GF-D8 (cell line): Measurements from ENCODE around the gene NRG3.

ENCODE experiments used
- DNase-seq: peaks from one replicate; lab custom pipeline; 2025; lab: John Stamatoyannopoulos, UW

Gene NRG3

DNA sequence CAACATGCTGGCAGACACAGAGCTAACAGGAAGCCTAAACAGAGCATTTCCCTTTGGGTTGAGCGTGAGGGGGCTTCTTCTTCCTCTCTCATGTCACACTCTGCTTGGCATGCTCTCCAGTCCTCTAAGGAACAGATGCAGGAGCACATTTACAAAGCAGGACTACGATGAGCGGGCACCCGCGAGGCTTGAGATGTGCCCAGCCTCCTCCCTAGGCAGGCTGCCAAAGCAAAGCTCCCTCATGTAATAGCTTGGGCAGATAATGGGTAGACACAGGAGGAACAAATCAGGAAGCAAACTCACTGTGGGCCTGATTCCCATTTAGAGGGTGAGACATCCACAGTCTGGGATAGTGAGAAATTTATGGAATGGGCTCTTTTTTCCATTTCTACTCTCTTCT, 519.1 kb downstream of the NRG3 start:
- DNase-seq, result no peak

GRCh38 chr10:82394987-82395386, 520.0 kb downstream of the NRG3 start:
- no peak for DNase-seq

- DNase-seq, result no peak
Measured at GRCh38 chr10:82396886-82397285, 521.9 kb downstream of the NRG3 start.

DNA sequence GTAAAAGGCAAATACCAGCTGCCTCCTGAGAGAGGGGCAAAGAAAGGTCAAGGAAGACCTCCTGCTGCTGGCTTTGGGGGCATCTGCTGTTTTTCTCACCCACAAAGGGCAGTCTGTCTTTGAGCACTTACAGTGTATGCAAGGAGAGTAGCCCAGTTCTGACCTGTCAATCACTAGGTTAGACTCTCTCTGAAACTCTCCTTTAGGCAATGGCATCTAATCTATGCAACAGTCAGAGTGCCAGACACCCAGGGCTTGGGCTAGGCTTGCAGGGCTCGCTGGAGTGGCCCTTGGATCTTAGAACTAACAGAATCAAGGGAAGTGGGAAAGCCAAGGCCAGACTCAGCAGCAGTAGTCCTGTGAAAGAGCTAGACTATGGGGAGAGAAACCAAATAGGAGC, 522.9 kb downstream of the NRG3 start:
- DNase-seq, result no peak

GRCh38 chr10:82399850-82400249, 524.9 kb downstream of the NRG3 start:
- no peak for DNase-seq

- DNase-seq, result no peak
Measured at GRCh38 chr10:82400841-82401240, 525.8 kb downstream of the NRG3 start.

GRCh38 chr10:82402906-82403401, 528.0 kb downstream of the NRG3 start:
- DNase-seq, result no peak

DNA sequence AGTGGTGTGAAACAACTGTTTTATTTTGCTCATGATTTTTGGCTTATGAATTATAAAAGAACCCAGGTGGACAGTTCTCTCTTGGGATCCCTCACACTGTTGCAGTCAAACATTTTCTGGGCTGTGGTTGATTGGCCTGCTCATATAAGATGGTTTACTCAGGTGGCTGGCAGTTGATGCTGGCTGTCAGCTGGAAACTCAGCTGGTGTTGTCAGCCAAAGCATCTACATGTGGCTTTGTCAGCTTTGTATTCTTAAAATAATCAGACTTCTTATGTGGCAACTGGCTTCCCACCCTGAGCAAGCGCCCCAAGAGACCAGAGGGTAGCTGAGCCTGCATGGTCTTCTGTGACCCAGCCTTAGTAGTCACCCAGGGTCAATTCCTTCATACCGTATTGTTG, 534.7 kb downstream of the NRG3 start:
- no peak for DNase-seq

DNA sequence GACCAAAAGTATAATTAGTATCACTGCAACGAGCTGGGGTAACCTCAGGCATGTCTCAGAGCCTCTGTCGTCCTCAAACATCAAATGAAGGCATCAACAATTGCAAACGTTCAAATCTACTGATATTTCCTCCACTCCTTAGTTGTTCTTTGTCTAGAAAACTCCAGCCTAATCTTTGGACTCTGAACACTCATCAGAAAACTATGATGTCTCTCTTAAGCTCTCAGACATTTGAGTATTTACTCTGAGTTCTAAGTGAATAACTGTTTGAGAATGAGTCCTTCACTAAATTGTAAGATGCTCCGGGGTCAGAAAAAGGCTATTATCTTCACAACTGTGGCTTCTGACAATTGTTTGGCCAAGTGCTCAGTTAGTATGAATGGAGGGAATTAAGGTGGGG, 536.4 kb downstream of the NRG3 start:
- no peak for DNase-seq

DNA sequence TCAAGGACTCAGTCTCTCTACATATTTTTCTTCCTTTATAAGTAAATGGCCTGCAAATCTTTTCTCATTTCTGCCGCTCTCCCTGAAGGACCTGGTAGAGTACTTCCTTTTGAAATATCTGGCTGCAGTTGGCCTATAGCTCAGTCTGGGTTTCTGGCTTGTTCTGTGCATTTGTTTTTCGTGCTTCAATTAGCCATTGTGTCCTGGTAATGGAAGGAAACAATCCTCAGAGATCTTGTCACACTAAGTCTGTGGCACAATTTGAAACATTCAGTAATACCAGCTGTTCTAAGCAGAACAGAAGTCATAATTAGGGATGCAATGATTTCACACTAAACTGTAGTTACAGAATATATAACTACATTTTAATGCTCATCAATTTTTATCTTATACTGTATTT, 545.0 kb downstream of the NRG3 start:
- DNase-seq, result no peak

DNA sequence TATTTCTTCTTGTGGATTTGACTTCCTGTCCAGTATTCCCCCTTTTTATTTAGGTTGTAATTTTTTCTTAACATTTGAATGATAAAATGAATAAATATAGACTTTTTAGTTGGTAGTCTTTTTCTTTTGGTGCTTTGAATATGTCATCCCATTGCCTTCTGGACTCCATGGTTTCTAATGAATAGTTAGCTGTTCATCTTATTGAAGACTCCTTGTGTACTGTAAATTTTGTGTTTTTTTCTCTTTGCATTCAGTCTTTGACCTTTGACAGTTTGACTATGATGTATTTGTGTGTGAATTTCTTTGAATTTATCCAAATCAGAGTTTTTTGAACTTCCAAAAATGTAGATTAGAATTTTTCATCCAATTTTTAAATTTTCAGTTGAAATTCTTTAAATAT, 554.3 kb downstream of the NRG3 start:
- DNase-seq, result no peak

- DNase-seq, result no peak
Measured at GRCh38 chr10:82438277-82438676, 563.3 kb downstream of the NRG3 start.

- no peak for DNase-seq
Measured at GRCh38 chr10:82440775-82441174, 565.8 kb downstream of the NRG3 start.

DNA sequence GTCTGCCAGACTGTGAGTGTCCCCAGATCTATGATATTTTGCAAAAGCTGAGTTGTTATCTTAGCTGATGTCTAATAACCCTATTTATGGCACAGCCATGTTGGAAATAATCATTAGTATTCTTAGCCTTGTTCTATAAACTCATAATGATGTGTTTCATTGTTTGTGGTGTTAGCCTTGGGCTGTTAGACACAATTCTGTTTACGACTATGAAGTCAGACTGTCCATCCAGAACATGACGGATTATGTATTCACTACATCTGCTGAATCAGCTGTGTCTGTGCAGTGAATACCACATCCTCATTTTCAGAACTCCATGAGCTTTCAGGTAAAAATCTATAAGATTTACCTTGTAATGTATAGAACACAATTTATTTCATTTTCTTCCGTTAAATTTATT, 577.1 kb downstream of the NRG3 start:
- DNase-seq, result no peak

DNA sequence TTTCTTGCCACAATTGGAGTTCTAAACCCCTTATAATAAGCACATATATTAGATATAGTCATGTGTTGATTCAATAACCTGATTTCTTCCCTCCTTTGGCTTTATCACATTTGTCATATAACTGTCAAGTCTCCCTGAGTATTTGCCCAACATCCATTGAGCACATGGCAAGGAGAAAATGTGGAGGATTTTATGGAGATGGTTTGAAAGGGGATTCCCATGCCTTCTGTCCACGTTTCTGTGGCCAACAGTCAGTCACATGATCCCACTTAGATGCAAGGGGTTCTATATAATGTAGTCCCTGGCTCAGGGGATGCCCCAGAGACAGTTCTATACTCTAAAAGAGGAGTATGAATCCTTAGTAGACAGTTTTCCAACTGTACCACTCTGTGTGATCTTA, 577.7 kb downstream of the NRG3 start:
- DNase-seq, result no peak

DNA sequence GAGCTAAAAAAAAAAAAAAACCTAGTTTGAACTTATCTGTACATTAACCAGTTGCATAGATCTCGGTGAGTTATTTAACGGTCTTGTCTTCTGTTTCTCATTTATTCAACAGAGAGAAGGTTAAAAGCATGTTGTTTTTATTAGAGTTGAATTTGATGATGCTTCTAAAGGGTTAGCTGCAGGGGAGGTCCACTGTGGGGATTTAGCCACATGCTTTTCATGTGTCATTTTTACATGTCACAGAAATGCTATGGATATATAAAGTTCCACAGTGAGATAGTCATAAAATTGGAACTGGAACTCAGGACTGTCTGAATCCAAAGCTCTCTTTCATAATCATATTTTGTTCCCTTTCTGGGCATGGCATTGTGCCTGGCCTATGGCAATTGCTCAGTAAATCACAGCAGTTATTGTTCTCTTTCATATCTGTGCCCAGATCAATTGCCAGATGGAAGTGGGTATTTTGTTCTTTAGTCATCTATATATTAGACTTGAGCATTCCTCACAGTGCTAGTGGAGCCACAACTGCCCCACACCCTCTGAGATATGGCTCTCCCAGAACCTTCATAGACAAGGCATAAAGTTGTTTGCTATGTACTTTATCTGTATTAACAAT, 578.8 kb downstream of the NRG3 start:
- DNase-seq, result no peak

GRCh38 chr10:82462910-82463551, 588.0 kb downstream of the NRG3 start:
- DNase-seq, result no peak

DNA sequence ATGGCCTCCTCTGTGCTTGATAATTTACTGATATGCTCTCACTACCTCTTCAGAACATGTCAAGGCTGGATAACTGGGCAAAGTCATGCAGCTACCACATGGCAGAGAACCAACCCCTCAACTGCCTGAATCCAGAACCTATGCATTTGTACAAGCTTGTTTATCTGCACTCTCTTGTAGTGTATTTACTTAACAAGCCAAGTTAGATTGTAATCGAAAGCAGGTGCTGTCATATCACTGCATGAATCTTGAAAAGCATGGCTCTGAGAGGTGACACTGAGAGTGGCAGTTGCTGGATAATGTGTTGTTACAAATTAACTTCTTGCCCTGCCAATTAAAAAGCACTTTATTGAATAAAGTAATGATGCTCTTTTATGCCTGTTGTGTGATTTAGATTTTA, 588.6 kb downstream of the NRG3 start:
- no peak for DNase-seq

DNA sequence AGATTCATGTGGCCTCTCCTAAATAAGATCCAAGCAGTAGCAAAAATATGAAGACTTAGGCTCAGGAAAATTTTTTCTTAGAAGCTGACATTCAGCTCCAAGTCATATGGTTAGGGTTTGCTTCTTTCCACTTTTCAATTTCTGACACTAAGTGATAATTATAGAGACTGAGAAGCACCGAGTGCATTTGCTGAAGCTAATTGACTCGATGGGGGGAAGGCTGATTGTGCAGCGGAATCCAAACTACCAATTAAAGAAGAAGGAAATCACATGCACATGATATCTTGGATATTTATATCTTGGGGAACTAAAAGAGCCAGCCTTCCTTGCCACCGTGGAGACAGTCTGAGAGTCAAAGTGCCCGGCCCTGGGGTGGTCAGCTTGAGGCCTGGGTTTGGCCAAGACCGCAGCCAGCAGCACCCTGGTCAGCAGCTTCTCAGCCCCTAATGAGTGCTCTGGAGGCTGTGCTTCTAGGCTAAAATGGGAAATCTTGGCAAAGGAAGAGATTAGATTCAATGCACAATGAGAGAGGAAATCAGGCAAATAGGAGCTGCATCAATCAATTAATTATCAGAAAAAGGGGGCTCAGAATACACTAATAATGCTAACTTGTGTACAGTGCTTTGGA, 589.3 kb downstream of the NRG3 start:
- DNase-seq, result no peak

DNA sequence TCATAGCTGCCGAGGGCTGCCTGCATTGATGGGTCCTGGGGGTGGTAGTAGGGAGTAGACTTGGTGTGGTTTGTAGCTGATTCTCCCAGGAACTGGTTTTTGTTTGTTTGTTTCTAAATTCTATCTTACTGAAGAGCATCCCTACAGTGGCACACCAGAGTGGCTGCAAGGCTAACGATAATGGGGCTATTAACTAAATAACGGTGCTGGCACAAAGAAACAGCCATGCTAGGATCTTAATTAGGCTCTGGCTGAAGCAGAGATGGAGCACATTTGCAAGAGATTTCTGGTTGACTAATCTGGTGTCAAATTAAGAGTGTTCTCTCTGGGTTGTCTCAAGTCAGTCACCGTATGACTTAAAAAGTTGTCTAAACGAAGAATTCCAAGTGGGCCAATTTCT, 590.0 kb downstream of the NRG3 start:
- DNase-seq, result no peak

- DNase-seq, result no peak
Measured at GRCh38 chr10:82468453-82468852, 593.5 kb downstream of the NRG3 start.

DNA sequence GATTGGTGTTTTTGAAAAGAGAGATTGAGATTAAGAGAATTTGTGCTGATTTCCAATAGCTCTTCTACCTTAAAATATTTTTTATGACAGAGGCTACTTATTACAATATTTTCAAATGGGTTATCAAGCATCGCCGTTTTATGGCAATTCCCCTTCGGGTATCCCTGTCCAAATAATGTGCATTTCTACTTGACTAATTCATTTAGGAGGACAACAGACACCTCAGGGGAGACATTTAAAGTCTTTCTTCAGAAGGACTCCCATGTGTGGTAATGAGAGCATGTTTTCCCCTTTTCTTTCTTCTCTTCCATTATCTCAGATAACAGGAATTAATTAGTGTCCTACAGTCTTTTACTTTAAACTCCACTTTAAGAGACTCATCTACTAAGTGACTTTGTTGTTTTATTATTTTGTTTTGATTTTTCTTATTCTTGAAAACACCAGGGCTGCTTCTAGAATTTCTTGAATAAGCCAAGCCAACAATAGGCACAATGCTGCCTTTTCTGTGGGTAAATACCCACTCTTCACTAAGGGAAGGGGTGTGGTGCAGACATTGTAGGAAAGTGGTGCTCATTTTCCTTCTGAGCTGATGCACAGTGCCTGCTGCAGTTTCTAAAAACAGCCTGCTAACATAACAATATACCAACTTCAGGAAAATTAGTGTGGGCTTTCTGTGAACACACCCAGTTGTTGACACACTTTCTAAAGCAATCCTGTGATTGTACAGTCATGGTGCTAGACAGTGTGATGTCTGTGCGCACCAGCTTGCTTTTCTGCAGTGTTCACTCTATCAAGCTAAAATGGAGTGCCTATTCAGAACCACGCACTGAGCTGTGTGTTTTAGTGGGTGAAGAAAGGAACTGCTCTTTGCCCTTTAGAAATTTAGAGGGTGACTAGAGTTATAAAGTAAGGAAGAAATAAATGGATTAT, 597.7 kb downstream of the NRG3 start:
- no peak for DNase-seq

- no peak for DNase-seq
Measured at GRCh38 chr10:82477776-82478175, 602.8 kb downstream of the NRG3 start.
